Kidney epithelial cell (primary cell): ENCODE results near the gene TMEM30A. TPM values are rescaled to one million over a fixed set of nuclear protein-coding genes. Genes with fewer than 3 reads are reported as not detected.

ENCODE experiments used
- DNase-seq: peaks from one replicate; pipeline ENCODE4 v3.0.0-alpha.2; 2010; ENCODE audit warnings: low read depth
- H3K27me3 ChIP-seq: 2 replicates; pipeline ENCODE4 v1.6.0; 2011; ENCODE audit warnings: low read length; ENCODE audit not compliant: control insufficient read depth, insufficient read depth
- H3K36me3 ChIP-seq: 2 replicates; pipeline ENCODE4 v1.5.1; 2011; ENCODE audit warnings: low read length; ENCODE audit not compliant: control insufficient read depth, insufficient read depth
- H3K4me3 ChIP-seq: 2 replicates; pipeline ENCODE4 v1.5.1; 2011; ENCODE audit warnings: low read depth, mild to moderate bottlenecking, control low read depth, low read length
- total RNA-seq: library from RNA; depleted of rRNA; stranded (reverse); fragments of >200 nt; gene quantifications from 2 replicates; pipeline ENCODE4 v1.2.3, GENCODE V29; 2015
- TF ChIP-seq, protein P1 (sequence below): IDR thresholded peaks from 2 replicates; pipeline ENCODE4 v1.5.1; 2011; ENCODE audit warnings: mild to moderate bottlenecking, moderate library complexity, low read length, control low read depth, inconsistent platforms; ENCODE audit not compliant: insufficient read depth, poor library complexity, severe bottlenecking

The TMEM30A gene
- total RNA-seq, 1 donor from 2014 or later = 88.9 TPM

DNA sequence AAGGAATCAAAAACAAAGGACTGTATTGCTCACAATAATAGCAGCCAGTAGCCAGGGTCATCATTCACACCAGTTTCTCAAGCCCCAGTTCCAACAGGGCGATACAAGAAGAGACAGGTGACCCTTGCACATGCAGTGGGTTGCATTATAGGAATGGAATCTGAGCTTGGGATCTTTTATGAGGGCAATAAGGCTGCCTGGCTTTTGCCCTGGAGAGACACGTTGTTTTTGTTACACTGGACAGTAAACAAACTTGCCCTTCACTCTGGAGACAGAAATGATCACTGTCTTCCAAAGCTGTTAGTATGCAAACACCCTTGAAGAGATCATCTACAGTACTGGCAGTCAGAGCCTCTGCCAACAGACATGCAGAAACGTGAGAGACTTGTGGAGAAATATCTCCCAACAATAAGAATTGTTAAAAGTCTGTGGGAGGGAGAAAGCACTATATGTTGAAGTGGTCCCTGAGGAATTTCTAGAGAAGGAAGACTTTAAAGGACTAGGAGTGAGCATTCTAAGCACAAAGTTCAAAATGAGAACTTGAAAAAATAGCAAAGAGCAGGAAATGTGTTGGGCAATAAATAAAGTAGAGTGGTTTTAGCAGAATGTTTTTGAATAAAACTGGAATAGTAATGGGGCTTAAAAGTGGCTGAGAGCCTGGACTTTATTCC, 72.5 kb downstream of the TMEM30A start:
- DNase-seq = no peak
- peaks cover 16% of the 10 kb centered on the region for H3K27me3 ChIP-seq
- TF ChIP-seq, protein P1, sequence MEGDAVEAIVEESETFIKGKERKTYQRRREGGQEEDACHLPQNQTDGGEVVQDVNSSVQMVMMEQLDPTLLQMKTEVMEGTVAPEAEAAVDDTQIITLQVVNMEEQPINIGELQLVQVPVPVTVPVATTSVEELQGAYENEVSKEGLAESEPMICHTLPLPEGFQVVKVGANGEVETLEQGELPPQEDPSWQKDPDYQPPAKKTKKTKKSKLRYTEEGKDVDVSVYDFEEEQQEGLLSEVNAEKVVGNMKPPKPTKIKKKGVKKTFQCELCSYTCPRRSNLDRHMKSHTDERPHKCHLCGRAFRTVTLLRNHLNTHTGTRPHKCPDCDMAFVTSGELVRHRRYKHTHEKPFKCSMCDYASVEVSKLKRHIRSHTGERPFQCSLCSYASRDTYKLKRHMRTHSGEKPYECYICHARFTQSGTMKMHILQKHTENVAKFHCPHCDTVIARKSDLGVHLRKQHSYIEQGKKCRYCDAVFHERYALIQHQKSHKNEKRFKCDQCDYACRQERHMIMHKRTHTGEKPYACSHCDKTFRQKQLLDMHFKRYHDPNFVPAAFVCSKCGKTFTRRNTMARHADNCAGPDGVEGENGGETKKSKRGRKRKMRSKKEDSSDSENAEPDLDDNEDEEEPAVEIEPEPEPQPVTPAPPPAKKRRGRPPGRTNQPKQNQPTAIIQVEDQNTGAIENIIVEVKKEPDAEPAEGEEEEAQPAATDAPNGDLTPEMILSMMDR = no peak
- H3K4me3 ChIP-seq = no peak overlapping the region
- H3K36me3 ChIP-seq = no peaks in the 10 kb centered on the region

DNA sequence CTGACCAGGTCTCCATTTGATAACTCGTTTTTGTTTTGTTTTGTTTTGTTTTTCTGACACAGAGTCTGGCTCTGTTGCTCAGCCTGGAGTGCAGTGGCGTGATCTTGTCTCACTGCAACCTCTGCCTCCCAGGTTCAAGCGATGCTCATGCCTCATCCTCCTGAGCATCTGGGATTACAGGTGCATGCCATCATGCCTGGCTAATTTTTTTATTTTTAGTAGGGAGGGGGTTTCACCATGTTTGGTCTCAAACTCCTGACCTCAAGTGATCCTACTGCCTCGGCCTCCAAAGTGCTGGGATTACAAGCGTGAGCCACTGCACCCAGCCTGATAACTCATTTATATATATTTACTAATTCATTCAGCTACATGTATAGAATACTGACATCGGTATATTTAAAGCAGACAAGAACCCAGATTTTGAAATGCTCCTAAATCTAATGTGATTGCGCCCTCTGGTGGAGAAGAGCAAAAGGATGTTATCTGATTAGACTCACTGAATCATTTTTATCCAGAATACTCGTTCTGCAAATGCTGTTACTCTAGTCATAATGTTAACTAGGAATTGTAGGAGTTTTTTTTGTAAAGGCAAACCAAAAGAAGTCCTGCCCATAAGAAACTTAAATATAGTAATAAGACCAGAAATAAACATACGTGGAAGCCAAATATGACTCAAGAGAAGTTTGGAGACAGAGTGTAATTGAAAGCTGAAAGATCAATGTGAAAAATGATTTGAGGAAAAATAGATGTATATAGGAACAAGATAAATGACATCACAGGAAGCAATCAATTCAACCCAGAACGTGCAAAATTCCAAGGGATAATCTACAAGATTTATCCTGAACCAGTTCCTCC, 73.5 kb downstream of the TMEM30A start:
- TF ChIP-seq, protein P1 = peak; percentile 69
- Histone ChIP-seq H3K27me3 (peaks cover 20% of the 10 kb centered on the region), H3K36me3 (no peaks in the 10 kb centered on the region), H3K4me3 (no peak overlapping the region)
- DNase-seq = no peak

DNA sequence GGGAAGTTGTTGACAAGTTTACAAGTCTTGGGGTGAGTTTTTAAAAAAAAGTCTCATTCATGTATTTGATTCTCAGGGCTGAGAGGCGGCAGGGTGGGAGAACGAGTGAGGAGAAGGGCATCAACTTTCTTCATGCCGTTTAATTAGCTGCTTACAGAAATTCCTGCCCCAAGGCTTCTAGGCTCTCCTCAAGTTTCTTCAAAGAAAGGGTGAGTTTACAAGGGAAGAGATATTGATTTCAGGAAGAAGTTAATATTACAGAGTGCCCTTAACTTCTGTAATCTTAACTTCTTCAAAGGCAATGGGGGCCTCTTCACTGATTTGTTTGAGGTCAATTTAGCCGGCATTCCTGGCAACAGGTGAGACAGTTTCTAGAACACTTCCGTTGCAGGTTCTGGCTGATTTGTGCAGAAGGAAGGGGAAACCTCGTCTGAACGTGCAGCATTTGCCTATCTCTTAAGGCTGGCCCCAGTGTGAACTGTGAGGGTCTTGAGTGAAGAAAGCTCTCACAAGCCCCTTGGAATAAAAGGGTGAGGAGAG, 75.3 kb downstream of the TMEM30A start:
- H3K4me3 ChIP-seq = no peak overlapping the region
- H3K27me3 ChIP-seq = peaks cover 20% of the 10 kb centered on the region
- TF ChIP-seq, protein P1 = no peak
- no peaks in the 10 kb centered on the region for H3K36me3 ChIP-seq
- no peak for DNase-seq

DNA sequence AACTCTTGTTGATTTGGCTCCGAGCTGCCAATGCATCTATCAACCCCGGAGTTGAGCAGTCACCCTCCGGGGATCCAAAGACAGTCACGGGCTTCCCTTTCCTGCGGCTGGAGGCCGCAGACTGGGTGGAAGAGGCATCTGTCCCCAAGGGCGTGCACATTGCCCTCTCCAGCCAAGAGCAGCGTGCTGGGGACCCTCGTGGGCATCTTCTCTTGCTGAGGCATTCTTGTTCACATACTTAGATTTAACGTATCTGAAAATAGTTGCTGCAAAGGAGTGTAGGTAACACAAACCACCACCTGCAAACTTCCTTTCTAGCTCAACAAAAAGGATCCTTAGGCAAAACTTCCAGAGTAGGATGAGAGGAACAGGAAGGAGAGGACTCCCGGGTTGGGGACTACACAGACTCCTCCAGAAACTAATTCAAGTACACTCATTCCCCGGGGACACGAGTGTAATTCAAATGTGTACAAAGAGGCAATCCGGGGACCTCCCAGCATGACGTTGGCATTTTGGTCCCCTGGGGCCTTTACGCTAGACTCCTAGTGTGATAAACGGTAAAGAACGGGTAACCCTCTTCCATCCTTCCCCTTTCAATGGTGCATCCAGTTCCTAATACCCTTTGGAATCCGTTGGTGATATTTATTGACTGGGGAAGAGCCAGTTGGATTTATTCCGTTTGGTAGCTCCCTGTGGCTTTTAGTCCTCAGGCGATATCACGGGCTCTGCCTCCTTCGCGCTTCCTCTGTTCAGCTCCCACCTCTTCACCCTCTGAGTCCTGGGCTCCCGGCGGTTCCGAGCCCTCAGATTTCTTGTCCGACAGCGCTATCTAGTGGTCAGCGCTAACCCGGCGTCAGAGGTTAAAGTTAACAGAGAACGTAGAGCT, 76.1 kb downstream of the TMEM30A start:
- H3K27me3 ChIP-seq = peaks cover 20% of the 10 kb centered on the region
- H3K4me3 ChIP-seq = no peak overlapping the region
- no peak for DNase-seq
- TF ChIP-seq, protein P1 = peak; percentile 87
- no peaks in the 10 kb centered on the region for H3K36me3 ChIP-seq

DNA sequence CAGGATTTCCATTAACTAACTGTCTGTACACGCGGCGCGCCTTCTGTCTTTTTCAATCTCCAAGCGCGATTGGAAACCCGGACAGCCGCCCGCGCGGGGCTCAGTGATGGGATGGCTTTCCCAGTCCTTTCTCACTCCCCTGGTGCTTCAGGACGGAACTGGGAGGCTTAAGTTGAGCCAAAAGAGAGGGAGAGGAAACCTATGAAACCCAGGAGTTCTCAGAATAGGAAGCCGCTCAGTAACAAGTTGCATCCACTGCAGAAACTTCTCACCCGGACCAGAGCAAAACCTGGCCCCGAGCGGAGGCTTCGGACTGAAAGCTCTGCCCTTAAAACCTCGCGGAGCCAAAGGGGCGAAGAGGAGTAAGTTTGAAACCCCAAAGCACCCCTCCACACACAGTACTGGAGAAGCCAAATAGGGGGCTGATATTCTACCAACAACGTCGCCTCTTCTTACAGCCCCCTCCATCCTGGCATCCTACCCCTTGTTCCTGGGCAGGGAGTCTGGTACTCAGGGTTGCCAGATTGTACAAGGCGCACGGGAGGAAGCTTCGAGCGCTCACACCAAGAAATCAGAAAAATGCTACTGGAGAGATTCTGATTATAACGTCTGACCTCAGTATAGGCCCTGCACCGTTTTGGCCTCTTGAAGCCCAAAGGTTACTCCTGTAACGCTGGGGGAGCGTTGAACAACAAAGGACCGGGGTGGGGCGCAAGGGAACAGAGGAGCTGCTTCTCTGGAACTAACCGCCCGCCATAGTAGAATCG, 77.8 kb downstream of the TMEM30A start:
- Histone ChIP-seq H3K4me3 (peak overlapping the region; percentile 65), H3K27me3 (peaks cover 16% of the 10 kb centered on the region), H3K36me3 (no peaks in the 10 kb centered on the region)
- TF ChIP-seq, protein P1 = no peak
- no peak for DNase-seq
